NB4 (cell line): ENCODE results near the gene PGBD5.

Experiments used
- DNase-seq: peaks from one replicate; pipeline ENCODE4 v3.0.0; 2010; ENCODE audit warnings: low read depth
- H3K4me3 ChIP-seq: one replicate; pipeline ENCODE4 v1.5.1; 2011; ENCODE audit warnings: mild to moderate bottlenecking, low read depth, low read length, moderate library complexity
- MYC ChIP-seq: IDR thresholded peaks from 2 replicates; pipeline ENCODE4 v1.6.1; 2011; ENCODE audit warnings: low read depth, low read length
- POLR2A ChIP-seq: IDR thresholded peaks from 2 replicates; pipeline ENCODE4 v1.6.1; 2011; ENCODE audit warnings: mild to moderate bottlenecking; ENCODE audit not compliant: insufficient read length; ENCODE audit errors: extremely low read depth
- TF ChIP-seq, protein P1 (sequence below): IDR thresholded peaks from one replicate; pipeline ENCODE4 v1.5.1; 2012; ENCODE audit warnings: low read depth, low read length
- TF ChIP-seq, protein P2 (sequence below): IDR thresholded peaks from 2 replicates; pipeline ENCODE4 v1.6.1; 2011; ENCODE audit warnings: low read depth, low read length

Gene PGBD5

DNA sequence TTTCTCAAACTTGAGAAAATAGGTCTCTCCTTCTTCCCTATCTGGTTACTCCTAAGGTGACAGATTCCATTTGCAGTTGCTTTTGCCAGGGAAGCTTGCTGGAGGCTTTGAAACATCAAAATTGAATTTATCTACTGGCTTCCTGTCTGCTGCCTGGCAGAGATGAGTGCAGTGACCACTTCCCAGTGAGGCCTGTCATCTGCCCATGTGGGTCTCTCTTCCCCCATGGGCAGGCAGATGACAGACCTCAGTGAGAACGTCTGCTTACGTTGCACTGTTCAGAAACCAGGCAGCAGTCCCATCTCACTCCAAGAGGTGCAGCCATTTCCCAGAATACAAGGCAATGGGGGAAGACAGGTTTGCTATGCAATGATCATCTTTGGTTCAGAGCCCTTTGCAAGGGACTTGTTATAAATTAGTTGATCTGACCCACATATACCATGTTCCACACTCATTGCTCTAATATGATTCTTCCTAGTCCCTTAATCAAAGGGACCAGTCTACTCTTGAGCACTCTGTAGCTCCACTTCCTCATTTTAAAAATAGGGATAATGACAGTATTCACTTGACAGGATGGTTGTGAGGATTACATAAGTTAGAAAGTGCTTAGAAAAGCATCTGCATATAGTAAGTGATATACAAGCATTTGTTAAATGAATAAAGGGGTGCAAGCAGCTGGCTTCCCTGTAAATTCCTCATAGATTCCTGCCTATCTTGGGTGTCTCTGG, 10.6 kb downstream of the PGBD5 start:
- TF ChIP-seq, protein P1, sequence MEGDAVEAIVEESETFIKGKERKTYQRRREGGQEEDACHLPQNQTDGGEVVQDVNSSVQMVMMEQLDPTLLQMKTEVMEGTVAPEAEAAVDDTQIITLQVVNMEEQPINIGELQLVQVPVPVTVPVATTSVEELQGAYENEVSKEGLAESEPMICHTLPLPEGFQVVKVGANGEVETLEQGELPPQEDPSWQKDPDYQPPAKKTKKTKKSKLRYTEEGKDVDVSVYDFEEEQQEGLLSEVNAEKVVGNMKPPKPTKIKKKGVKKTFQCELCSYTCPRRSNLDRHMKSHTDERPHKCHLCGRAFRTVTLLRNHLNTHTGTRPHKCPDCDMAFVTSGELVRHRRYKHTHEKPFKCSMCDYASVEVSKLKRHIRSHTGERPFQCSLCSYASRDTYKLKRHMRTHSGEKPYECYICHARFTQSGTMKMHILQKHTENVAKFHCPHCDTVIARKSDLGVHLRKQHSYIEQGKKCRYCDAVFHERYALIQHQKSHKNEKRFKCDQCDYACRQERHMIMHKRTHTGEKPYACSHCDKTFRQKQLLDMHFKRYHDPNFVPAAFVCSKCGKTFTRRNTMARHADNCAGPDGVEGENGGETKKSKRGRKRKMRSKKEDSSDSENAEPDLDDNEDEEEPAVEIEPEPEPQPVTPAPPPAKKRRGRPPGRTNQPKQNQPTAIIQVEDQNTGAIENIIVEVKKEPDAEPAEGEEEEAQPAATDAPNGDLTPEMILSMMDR = no peak
- TF ChIP-seq POLR2A (no peak), MYC (no peak)
- TF ChIP-seq, protein P2, sequence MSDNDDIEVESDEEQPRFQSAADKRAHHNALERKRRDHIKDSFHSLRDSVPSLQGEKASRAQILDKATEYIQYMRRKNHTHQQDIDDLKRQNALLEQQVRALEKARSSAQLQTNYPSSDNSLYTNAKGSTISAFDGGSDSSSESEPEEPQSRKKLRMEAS = no peak
- DNase-seq = peak; percentile 43
- H3K4me3 ChIP-seq = no peak overlapping the region

DNA sequence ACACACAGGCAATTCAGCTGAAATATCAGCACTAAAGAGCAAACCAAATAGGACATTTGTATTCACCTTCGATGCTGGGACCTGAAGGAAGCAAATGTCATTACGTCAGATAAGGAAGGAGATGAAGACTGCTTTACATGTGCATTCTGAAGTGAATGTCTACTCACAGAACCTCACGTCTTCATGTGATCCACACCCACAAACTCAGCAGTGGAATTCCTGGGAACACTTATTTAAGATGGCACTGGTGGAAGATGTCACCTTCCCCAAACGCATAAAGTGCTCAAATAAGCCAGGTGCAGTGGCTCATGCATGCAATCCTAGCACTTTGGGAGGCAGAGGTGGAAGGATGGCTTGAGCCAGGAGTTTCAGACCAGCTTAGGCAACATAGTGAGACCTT, 11.4 kb downstream of the PGBD5 start:
- TF ChIP-seq, protein P2 = no peak
- TF ChIP-seq POLR2A (no peak), MYC (no peak)
- TF ChIP-seq, protein P1 = no peak
- no peak overlapping the region for H3K4me3 ChIP-seq
- DNase-seq = no peak

DNA sequence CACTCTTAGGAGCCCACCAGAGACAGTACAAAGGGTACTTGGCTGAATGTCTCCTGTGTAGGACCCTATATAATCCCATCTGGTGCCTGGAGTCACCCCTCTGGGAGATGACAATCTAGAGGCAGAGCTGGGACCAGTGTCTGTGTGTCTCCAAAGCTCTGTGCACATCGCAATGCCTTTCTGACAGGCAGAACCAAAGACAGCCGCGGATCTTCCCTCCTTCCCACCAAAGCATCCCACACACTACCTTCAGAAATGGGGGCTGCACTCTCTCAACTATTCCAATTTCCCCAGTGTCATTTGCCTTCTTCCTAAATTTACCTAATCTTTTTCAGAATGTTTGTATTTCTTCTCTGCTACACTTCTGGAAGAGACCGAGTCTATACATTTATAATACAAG, 12.0 kb downstream of the PGBD5 start:
- DNase-seq = no peak
- TF ChIP-seq, protein P1 = no peak
- TF ChIP-seq, protein P2 = no peak
- no peak for TF ChIP-seq MYC
- TF ChIP-seq POLR2A = no peak
- no peak overlapping the region for H3K4me3 ChIP-seq

DNA sequence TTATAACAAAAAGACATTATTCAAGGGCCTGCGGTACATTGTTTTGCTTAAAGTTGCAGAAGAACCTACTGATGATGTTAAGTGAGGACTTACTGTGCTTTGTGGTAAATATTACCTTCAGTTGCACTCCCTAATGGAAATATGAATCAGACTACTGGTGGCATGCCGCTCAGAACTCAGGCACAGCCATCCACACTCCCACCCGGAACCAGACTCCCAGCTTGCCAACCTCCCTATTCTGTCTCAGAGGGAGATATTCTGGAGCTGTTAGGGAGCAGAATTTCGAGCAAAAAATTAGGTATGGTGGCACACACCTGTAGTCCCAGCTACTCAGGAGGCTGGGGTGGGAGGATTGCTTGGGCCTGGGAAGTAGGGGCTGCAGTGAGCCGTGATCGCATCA, 13.1 kb downstream of the PGBD5 start:
- TF ChIP-seq, protein P2 = no peak
- TF ChIP-seq, protein P1 = no peak
- TF ChIP-seq POLR2A = no peak
- no peak overlapping the region for H3K4me3 ChIP-seq
- no peak for DNase-seq

DNA sequence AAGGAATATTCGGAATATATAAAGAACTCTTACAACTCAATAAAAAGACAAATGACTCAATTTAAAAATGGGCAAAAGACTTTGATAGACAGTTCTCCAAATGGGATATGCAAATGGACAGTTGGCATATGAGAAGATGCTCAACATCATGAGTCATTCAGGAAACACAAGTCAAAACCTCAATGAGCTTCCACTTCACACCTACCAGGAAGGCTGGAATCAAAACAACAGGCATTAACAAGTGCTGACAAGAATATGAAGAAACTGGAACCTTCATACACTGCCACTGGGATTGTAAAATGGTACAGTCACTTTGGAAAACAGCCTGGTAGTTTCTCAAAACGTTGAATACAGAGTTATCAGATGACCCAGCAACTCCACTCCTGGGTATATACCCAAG, 17.2 kb downstream of the PGBD5 start:
- DNase-seq = no peak
- TF ChIP-seq, protein P2 = no peak
- TF ChIP-seq, protein P1 = no peak
- TF ChIP-seq MYC (no peak), POLR2A (no peak)

More for the DNA sequence above, 17.2 kb downstream of the PGBD5 start:
- H3K4me3 ChIP-seq = no peak overlapping the region
